Measurements from ENCODE around the gene TENM4. TPM values are rescaled to one million over a fixed set of nuclear protein-coding genes. Genes with fewer than 3 reads are reported as not detected.

Gene TENM4
- total and polyA plus RNA-seq, 2 of the 8 experiments (the other 6 are each of a cell fraction or from before 2014, with no cell fraction given), result 3.5 to 7.2 TPM

DNA sequence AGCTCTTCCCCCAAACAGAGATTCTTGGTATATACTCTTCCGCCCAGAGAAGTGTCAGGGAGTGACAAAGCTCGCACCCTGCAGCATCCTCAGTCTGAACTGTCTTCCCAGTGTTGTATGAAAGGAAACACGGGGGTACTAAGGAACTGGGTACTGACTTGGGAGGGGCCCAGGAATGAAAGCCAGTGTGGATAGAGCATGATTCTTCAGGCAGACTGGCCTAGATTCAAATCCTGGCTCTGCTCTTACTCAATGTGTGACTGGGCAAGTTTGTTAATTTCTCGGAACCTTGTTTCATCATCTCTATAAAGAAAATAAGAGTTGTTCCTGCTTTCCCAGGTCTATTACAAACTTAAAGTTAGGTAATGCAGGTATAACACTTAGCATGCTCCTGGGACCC, 600.2 kb downstream of the TENM4 start:
- Histone ChIP-seq H3K27me3 (replicated peaks in 1 of 4; ENCODE audit: control insufficient read depth in 3 of 4, extremely low read depth in 1 of 4, insufficient read depth in 3 of 4, low read length in 3 of 4) (peaks cover 0 to 1% (median 0%) of the 10 kb centered on the region in 4 experiments; a peak in 1 of 7 replicates), H4K91ac (replicated peaks; ENCODE audit: insufficient read length, low read length) (no peak overlapping the region), H4K8ac (ENCODE audit: extremely low read depth, insufficient read depth, low read length) (no peak overlapping the region), H2AK5ac (ENCODE audit: low read depth, low read length) (no peak overlapping the region), H2BK120ac (replicated peaks; ENCODE audit: low read depth, low read length) (no peak overlapping the region), H3K4me2 (ENCODE audit: insufficient read depth in 1 of 2, low read depth in 2 of 2, low read length in 2 of 2) (no peak overlapping the region), H3K4me1 (replicated peaks in 1 of 4; ENCODE audit: control insufficient read depth in 3 of 4, insufficient read depth in 4 of 4, low read length in 3 of 4) (no peaks in the 10 kb centered on the region), H3K56ac (replicated peaks; ENCODE audit: insufficient read length, low read depth, low read length) (no peak overlapping the region), H2BK20ac (ENCODE audit: low read length) (no peak overlapping the region), H4K5ac (ENCODE audit: insufficient read length, low read depth, low read length) (no peak overlapping the region), H4K20me1 (replicated peaks in 1 of 2; ENCODE audit: control insufficient read depth in 1 of 2, insufficient read depth in 2 of 2, low read length in 2 of 2) (no peaks in the 10 kb centered on the region), H3K23ac (ENCODE audit: insufficient read length) (no peak overlapping the region), H3K4ac (replicated peaks; ENCODE audit: insufficient read length, low read depth, low read length) (no peak overlapping the region), H3K14ac (ENCODE audit: insufficient read length) (no peak overlapping the region), H3K36me3 (ENCODE audit: control insufficient read depth in 2 of 4, insufficient read depth in 4 of 4, low read length in 3 of 4) (no peaks in the 10 kb centered on the region), H3K4me3 (ENCODE audit: extremely low read depth in 1 of 4, insufficient read depth in 2 of 4, low read depth in 3 of 4, low read length in 4 of 4) (no peak overlapping the region), H2BK12ac (ENCODE audit: low read depth, low read length) (no peak overlapping the region), H3K9me3 (ENCODE audit: insufficient read depth in 2 of 2, low read depth in 1 of 2, low read length in 1 of 2) (no peaks in the 10 kb centered on the region), H2BK5ac (ENCODE audit: low read depth, low read length) (no peak overlapping the region), H3K79me2 (ENCODE audit: control insufficient read depth in 1 of 2, insufficient read depth in 2 of 2, low read length in 2 of 2) (no peaks in the 10 kb centered on the region), H3K18ac (ENCODE audit: extremely low read depth, low read length) (no peak overlapping the region), H3K27ac (ENCODE audit: low read depth, low read length) (no peak overlapping the region), H3K9ac (replicated peaks in 1 of 4; ENCODE audit: extremely low read depth in 1 of 4, low read depth in 3 of 4, low read length in 3 of 4) (no peak overlapping the region), H2AFZ (ENCODE audit: low read length) (no peak overlapping the region), H3K79me1 (ENCODE audit: low read depth, low read length) (no peaks in the 10 kb centered on the region), H3K23me2 (ENCODE audit: low read depth, low read length) (0 out of 2 replicates have a peak, but pooled peaks cover 2% of the 10 kb centered on the region), H2BK15ac (ENCODE audit: low read length) (no peak overlapping the region)
- WGBS, 2 experiments (ENCODE audit: extremely low coverage in 1 of 2, insufficient coverage in 1 of 2, insufficient read length in 1 of 2, insufficient replicate concordance in 2 of 2, low coverage in 1 of 2, low lambda C conversion rate in 2 of 2, missing lambda C conversion rate in 1 of 2), result 83% methylated on average over 4 of the region's 4 CpGs; no CpG with 5 or more reads in 1 of the 2 experiments
- ChIA-PET CTCF (ENCODE audit: partially characterized antibody) (interaction anchor here (0.6 to 4.4 kb wide), 11 partner anchors 18 to 259 kb away, joined by 3 to 32 read pairs (median 5); no protein-coding TSS in a partner anchor), POLR2A (ENCODE audit: partially characterized antibody) (no interaction called here)
- TF ChIP-seq EGR1 (IDR thresholded peaks at IDR 0.05; ENCODE audit: borderline replicate concordance, low read depth, low read length) (no peak), CHD1 (IDR thresholded peaks at IDR 0.05; ENCODE audit: low read depth, low read length) (no peak), RBBP5 (IDR thresholded peaks at IDR 0.05; ENCODE audit: borderline replicate concordance, low read depth, low read length) (no peak), USF2 (IDR thresholded peaks at IDR 0.05; ENCODE audit: low read length) (no peak), EP300 (IDR thresholded peaks at IDR 0.05; ENCODE audit: borderline replicate concordance in 1 of 2, low read depth in 2 of 2, low read length in 2 of 2) (no peak), HDAC2 (IDR thresholded peaks at IDR 0.05; ENCODE audit: borderline replicate concordance in 1 of 2, low read depth in 2 of 2, low read length in 2 of 2) (no peak), SP2 (IDR thresholded peaks at IDR 0.05; ENCODE audit: low read length) (no peak), CEBPB (IDR thresholded peaks at IDR 0.05; ENCODE audit: low read depth, low read length) (no peak)
- TF ChIP-seq, protein P1, sequence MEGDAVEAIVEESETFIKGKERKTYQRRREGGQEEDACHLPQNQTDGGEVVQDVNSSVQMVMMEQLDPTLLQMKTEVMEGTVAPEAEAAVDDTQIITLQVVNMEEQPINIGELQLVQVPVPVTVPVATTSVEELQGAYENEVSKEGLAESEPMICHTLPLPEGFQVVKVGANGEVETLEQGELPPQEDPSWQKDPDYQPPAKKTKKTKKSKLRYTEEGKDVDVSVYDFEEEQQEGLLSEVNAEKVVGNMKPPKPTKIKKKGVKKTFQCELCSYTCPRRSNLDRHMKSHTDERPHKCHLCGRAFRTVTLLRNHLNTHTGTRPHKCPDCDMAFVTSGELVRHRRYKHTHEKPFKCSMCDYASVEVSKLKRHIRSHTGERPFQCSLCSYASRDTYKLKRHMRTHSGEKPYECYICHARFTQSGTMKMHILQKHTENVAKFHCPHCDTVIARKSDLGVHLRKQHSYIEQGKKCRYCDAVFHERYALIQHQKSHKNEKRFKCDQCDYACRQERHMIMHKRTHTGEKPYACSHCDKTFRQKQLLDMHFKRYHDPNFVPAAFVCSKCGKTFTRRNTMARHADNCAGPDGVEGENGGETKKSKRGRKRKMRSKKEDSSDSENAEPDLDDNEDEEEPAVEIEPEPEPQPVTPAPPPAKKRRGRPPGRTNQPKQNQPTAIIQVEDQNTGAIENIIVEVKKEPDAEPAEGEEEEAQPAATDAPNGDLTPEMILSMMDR (IDR thresholded peaks at IDR 0.05; ENCODE audit: control extremely low read depth in 1 of 3, insufficient read depth in 1 of 3, low read depth in 1 of 3, low read length in 3 of 3), result no peak
- FAIRE-seq (no peak), DNase-seq (ENCODE audit: low read depth in 1 of 2, low spot score in 2 of 2) (no peak)
